NOMO-1 (cell line): ENCODE measurements around the gene APOO.
"Not testable (repeated sequence)": the region's sequence is repeated elsewhere in the genome, so short reads cannot be mapped to it uniquely, and the experiment has no call there.

Experiments
- DNase-seq, 2 experiments: peaks; one replicate each; lab custom pipeline; 2025; ENCODE audit not compliant: unreplicated experiment in 2 of 2; lab: John Stamatoyannopoulos, UW

Gene APOO

GRCh38 chrX:23907111-23907497 lies 634 bp downstream of the APOO start:
- no peak for DNase-seq

DNA sequence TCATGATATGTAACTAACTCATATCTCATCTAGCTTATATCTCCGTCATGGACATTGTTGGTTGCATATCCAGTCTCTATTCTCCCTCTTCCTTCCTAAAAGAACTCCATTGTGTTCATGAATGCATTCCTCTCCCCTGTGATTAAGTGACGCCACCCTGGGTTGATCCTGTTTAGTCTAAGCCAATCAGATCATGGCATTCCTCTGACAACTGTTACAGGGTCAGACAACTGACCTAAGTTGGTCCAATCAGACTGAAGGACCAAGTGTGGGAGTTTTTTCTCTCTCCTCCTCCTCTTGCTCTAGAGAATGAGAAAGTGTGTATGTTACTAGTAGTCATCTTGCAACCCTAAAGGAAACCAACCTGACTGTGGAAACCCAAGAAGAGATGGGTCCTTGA lies 3.6 kb downstream of the APOO start:
- DNase-seq, result no peak

DNA sequence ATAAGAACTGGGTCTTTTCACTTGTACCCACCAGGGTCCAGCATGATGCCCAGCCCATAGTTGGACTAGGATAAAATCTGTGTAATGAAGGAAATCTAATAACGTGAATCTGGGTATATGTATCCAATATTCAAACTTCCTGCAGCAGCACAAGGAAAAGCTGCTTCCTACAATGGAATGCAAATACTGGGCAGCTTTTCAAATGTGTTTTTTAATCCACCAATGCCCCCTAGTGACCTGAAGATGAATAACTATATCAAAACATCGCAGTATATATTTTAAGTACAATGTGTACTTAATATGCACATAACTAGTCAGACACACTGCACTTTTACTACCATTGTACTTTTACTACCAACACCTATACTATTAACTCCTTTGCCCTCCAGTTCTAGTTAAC lies 5.3 kb downstream of the APOO start:
- DNase-seq, result peak; percentile 10 to 53

GRCh38 chrX:23901805-23902204 lies 5.9 kb downstream of the APOO start:
- peak; percentile 59 to 89 for DNase-seq

GRCh38 chrX:23901060-23901459 lies 6.7 kb downstream of the APOO start:
- peak; percentile 56 to 72 for DNase-seq

DNA sequence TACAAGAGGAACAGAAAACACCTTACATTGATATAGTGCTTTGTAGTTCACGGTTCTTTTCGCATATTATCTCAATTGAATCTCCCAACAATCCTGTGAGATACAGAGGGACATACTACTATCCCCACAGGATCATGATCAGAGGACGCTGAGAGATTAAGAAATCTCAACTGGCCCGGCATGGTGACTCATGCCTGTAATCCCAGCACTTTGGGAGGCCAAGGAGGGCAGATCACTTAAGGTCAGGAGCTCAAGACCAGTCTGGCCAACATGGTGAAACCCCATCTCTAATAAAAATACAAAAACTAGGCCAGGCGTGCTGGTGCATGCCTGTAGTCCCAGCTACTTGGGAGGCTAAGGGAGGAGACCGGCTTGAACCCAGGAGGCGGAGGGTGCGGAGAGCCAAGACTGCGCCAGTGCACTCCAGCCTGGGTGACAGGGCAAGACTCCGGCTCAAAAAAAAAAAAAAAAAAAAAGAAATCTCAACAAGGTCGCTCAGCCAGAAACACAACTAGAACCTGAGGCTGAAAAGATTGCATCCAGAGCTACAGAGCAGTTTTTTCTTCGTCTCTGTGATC lies 7.4 kb downstream of the APOO start:
- DNase-seq, result no peak

DNA sequence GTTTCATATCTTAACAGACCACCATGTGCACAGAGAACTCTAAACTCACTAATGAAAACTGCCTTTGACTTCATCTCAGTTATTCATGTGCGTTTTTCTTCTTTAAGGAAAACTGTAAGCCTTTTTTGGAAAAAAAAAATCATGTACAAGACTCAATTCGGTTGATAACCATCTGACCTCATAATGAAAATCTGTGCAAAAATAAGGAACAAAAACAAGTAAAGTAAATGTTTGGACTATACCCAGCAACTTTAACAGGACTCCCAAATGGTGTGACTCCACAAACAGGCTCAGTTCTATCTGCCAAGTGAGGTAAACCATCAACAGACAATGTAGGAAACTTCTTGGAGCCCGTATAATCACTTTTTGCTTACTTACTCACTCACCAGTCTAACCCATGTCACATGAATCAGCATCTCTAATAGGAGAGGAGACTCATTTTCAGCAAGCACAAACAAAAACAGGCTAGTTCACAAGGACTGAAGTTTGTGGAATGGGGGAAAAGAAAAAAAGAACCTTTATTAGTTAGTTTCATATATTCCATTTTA lies 9.3 kb downstream of the APOO start:
- no peak for DNase-seq

GRCh38 chrX:23896981-23897380 lies 10.8 kb downstream of the APOO start:
- no peak for DNase-seq

DNA sequence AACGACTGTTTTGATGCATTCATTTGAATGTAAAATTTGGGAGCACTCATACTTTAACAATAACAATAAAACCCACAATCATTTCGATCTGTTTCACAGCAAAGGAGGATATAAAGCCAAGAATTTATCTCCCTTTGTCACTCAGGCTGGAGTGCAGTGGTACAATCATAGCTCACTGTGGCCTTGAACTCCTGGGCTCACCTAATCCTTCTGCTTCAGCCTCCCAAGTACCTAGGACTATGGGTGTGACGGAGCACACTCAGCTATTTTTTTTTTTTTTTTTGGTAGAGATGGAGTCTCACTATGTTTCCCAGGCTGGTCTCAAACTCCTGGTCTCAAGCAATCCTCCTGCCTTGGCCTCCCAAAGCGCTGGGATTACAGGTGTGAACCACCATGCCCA lies 11.2 kb downstream of the APOO start:
- DNase-seq, result not testable (repeated sequence)

DNA sequence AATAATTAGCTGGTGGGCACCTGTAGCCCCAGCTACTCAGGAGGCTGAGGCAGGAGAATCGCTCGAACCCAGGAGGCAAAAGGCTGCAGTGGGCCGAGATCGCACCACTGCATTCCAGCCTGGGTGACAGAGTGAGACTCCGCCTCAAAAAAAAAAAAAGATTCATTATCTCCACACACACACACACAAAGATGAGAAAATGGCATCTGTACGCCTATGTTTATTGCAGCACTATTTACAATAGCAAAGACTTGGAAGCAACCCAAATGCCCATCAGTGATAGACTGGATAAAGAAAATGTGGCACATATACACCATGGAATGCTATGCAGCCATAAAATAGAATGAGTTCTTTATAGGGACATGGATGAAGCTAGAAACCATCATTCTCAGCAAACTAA lies 12.7 kb downstream of the APOO start:
- DNase-seq, result not testable (repeated sequence)

GRCh38 chrX:23890933-23891332 lies 16.8 kb downstream of the APOO start:
- no peak for DNase-seq

DNA sequence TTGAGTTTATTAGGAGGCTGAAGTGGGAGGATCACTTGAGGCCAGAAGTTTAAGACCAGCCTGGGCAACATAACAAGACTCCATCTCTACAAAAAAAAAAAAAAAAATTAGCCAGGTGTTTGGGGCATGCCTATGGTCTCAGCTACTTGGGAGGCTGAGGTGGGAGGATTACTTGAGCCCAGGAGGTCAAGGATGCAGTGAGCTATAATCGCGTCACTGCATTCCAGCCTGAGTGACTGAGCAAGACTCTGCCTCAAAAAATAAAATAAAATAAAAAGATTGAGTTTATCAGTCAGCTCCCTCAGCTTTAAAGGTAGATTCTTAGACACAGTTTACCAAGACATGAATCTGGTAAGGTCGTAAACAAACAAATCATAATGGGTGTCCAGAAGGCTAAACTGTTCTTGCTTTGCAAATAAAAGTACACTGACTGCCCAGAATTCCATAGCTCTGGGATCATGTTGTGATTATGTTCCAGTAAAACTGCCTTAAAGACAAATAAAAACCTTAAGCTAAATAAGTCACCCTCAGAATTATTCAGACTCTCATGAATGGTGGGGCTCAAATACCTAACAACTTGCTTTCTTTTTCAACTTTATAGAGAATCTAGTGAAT lies 18.7 kb downstream of the APOO start:
- DNase-seq, result no peak

DNA sequence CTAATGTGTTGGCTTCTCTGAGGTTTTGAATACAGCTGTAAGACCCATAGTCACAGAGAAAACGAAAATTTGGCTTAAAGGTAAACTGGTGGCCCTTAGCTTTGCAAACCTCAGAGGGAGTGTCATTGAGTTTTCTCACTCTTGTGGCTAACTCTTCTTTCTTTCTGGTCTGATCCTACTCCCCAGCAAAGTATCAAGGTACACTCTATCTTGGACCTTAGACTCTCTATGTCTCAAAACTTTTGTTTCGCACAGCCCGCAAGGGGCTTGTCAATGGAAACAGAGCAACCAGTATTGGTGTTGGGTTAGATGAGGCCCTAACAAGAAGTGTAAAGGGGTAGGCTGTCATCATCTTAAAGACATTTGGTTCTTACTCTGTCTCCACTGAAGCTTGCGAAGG lies 19.8 kb downstream of the APOO start:
- DNase-seq, result no peak

- no peak for DNase-seq
These were observed 20.3 kb downstream of the APOO start for GRCh38 chrX:23887451-23887850.

- DNase-seq, result no peak
These were observed 21.9 kb downstream of the APOO start for GRCh38 chrX:23885803-23886202.

GRCh38 chrX:23884427-23885024 lies 23.2 kb downstream of the APOO start:
- DNase-seq, result peak in 1 of 2 experiments; percentile 18

GRCh38 chrX:23883737-23884354 lies 23.9 kb downstream of the APOO start:
- no peak for DNase-seq

- no peak for DNase-seq
These were observed 28.2 kb downstream of the APOO start for GRCh38 chrX:23879380-23880090.

GRCh38 chrX:23871905-23872546 lies 35.7 kb downstream of the APOO start:
- DNase-seq, result peak; percentile 87 to 94

- no peak for DNase-seq
These were observed 37.7 kb downstream of the APOO start for GRCh38 chrX:23870041-23870440.
